ENCODE measurements around the gene URI1.
"Not testable (repeated sequence)": the region's sequence is repeated elsewhere in the genome, so short reads cannot be mapped to it uniquely, and the experiment has no call there.

DNA sequence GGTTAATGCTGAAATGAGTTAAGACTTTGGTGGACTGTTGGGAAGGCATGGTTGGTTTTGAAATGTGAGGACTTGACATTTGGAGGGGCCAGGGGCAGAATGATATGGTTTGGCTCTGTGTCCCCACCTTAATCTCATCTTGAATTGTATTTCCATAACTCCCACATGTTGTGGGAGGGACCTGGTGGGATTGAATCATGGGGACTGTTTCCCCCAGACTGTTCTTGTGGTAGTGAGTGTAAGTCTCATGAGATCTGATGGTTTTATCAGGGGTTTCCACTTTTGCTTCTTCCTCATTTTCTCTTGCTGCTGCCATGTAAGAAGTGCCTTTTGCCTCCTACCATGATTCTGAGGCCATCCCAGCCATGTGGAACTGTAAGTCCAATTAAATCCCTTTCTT, 101.0 kb downstream of the URI1 start:
- TF ChIP-seq, protein P1, sequence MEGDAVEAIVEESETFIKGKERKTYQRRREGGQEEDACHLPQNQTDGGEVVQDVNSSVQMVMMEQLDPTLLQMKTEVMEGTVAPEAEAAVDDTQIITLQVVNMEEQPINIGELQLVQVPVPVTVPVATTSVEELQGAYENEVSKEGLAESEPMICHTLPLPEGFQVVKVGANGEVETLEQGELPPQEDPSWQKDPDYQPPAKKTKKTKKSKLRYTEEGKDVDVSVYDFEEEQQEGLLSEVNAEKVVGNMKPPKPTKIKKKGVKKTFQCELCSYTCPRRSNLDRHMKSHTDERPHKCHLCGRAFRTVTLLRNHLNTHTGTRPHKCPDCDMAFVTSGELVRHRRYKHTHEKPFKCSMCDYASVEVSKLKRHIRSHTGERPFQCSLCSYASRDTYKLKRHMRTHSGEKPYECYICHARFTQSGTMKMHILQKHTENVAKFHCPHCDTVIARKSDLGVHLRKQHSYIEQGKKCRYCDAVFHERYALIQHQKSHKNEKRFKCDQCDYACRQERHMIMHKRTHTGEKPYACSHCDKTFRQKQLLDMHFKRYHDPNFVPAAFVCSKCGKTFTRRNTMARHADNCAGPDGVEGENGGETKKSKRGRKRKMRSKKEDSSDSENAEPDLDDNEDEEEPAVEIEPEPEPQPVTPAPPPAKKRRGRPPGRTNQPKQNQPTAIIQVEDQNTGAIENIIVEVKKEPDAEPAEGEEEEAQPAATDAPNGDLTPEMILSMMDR (IDR thresholded peaks at IDR 0.05), result not testable (repeated sequence)
- TF ChIP-seq POLR2A, POLR2AphosphoS5 (IDR thresholded peaks at IDR 0.05): not testable (repeated sequence)
